Mucosa of descending colon (tissue), 3 donors: Measurements from ENCODE around the gene XYLT2. TPM values are rescaled to one million over a fixed set of nuclear protein-coding genes. Genes with fewer than 3 reads are reported as not detected.

Experiments
- ATAC-seq: fragments of 200-7000 bp; cut with Tn5 transposase; one replicate; pipeline ENCODE4 v1.9.1; 2020; ENCODE audit warnings: mild to moderate bottlenecking, moderate library complexity
- DNase-seq, 3 donors: peaks; one replicate each; pipeline ENCODE4 v3.0.0-alpha.2; 2020
- H3K36me3 ChIP-seq: fragments of 200-600 bp; one replicate; pipeline ENCODE4 v1.8.0; 2021; ENCODE audit warnings: low read depth, mild to moderate bottlenecking
- H3K4me1 ChIP-seq: fragments of 200-600 bp; one replicate; pipeline ENCODE4 v1.8.0; 2021; ENCODE audit warnings: low read depth, mild to moderate bottlenecking
- H3K4me3 ChIP-seq: fragments of 200-600 bp; one replicate; pipeline ENCODE4 v1.8.0; 2021; ENCODE audit warnings: mild to moderate bottlenecking
- H3K9me3 ChIP-seq: fragments of 200-600 bp; one replicate; pipeline ENCODE4 v1.8.0; 2021; ENCODE audit warnings: mild to moderate bottlenecking
- CTCF ChIP-seq: fragments of 200-600 bp; IDR thresholded peaks from one replicate; pipeline ENCODE4 v1.8.0; 2022; ENCODE audit warnings: antibody characterized with exemption, mild to moderate bottlenecking
- intact Hi-C, 2 donors: fragments of 100-400 bp; cut with DNase I in 1 of 2; cut with micrococcal nuclease in 1 of 2; formaldehyde crosslinking; loops; one replicate each; pipeline versions ENCODE4 v1.11.0 to v1.11.1; 2022; cut with DNase I, micrococcal nuclease
- total RNA-seq, 3 donors: library from RNA; stranded (reverse); fragmentation: NEBNext Ultra II Directional in 2 of 3; extraction: Animal tissue kit (Norgen Biotek cat#: 25700) in 2 of 3; gene quantifications; one replicate each; pipeline versions ENCODE4 v1.2.1 to v1.2.4, GENCODE V29; 2021 to 2023
- donor health status: DM: no; HTN: no; CAD: no; lungs with moderate emphysema.
- donor health status: DM: no; HTN: no; CAD: no.
- donor health status: DM: no; HTN: yes; CAD: no.

XYLT2 gene
- total RNA-seq, 3 donors from 2014 or later: 14.7 to 20.0 (median 18.4) TPM

GRCh38 chr17:50348522-50349242, 2.8 kb downstream of the XYLT2 start:
- no peak for TF ChIP-seq CTCF
- Histone ChIP-seq H3K4me1 (peaks cover 31% of the 10 kb centered on the region), H3K4me3 (no peak overlapping the region), H3K9me3 (no peaks in the 10 kb centered on the region), H3K36me3 (no peaks in the 10 kb centered on the region)
- intact Hi-C loops: no loop called here
- peak in 1 of 3 donors; percentile 19 for DNase-seq
- no peak for ATAC-seq

- Histone ChIP-seq H3K36me3 (no peaks in the 10 kb centered on the region), H3K4me3 (no peak overlapping the region), H3K4me1 (peaks cover 30% of the 10 kb centered on the region), H3K9me3 (no peaks in the 10 kb centered on the region)
- ATAC-seq: no peak
- intact Hi-C loops: no loop called here
- peak in 1 of 3 donors; percentile 21 for DNase-seq
- no peak for TF ChIP-seq CTCF
These were observed 3.3 kb downstream of the XYLT2 start for GRCh38 chr17:50349243-50349600.

GRCh38 chr17:50350733-50351132, 4.8 kb downstream of the XYLT2 start:
- no peak for DNase-seq

GRCh38 chr17:50352072-50352692, 6.3 kb downstream of the XYLT2 start:
- DNase-seq (peak in 1 of 3 donors; percentile 12), ATAC-seq (no peak)
- H3K4me1 ChIP-seq: peaks cover 11% of the 10 kb centered on the region
- no peaks in the 10 kb centered on the region for H3K9me3 ChIP-seq
- no peak overlapping the region for H3K4me3 ChIP-seq
- no peaks in the 10 kb centered on the region for H3K36me3 ChIP-seq
- TF ChIP-seq CTCF: no peak
- intact Hi-C loops: no loop called here

More at GRCh38 chr17:50350733-50351132, 4.8 kb downstream of the XYLT2 start:
- no peak overlapping the region for H3K4me3 ChIP-seq
- no peak for ATAC-seq
- peaks cover 16% of the 10 kb centered on the region for H3K4me1 ChIP-seq
- no peaks in the 10 kb centered on the region for H3K9me3 ChIP-seq
- no peak for TF ChIP-seq CTCF
- no peaks in the 10 kb centered on the region for H3K36me3 ChIP-seq
- intact Hi-C loops: no loop called here

- no peak for TF ChIP-seq CTCF
- Histone ChIP-seq H3K9me3 (no peaks in the 10 kb centered on the region), H3K36me3 (no peaks in the 10 kb centered on the region), H3K4me1 (peaks cover 4% of the 10 kb centered on the region), H3K4me3 (no peak overlapping the region)
- intact Hi-C loops: no loop called here
- no peak for DNase-seq
- ATAC-seq: no peak
These were observed 7.0 kb downstream of the XYLT2 start for GRCh38 chr17:50352693-50353599.
